ENCODE data around the gene NCOA5.
A peak's percentile ranks its signal among the peaks of the same experiment; 100 is the strongest.

The NCOA5 gene

DNA sequence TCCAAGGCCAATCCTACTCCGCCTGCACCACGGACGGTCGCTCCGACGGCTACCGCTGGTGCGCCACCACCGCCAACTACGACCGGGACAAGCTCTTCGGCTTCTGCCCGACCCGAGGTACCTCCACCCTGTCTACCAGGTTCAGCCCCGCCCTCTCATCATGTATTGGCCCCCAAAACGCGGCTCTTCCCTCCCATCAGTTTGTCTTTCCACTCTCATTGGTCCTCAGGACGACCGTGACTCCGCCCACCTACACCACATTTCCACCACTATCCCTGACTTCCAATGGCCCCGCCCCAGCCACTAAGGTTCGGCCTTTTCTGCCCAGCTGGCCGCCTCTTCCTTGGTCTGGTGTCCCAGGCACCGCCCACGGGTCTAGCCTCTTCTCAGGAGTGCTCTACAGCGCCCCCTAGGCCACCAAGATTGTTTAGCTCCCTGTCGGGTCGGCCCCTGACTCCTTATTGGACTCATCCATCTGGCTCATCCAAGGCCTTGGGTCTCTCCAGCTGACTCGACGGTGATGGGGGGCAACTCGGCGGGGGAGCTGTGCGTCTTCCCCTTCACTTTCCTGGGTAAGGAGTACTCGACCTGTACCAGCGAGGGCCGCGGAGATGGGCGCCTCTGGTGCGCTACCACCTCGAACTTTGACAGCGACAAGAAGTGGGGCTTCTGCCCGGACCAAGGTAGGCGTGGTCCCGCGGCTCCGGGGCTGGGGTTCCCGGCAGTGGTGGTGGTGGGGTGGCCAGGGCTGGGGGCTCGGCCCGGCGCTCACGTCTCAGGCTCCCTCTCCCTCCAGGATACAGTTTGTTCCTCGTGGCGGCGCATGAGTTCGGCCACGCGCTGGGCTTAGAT, 77.9 kb downstream of the NCOA5 start:
- peak; percentile 74 for DNase-seq
